HG03103 (cell line): Measurements from ENCODE around the gene TRIM45.
A peak's percentile ranks its signal among the peaks of the same experiment; 100 is the strongest.
"Not testable (repeated sequence)": the region's sequence is repeated elsewhere in the genome, so short reads cannot be mapped to it uniquely, and the experiment has no call there.

Experiments
- ATAC-seq: cut with Tn5 transposase; IDR thresholded peaks from one replicate; pipeline ENCODE4 v1.9.1; 2021; ENCODE audit warnings: low read depth; ENCODE audit not compliant: unreplicated experiment

The TRIM45 gene

GRCh38 chr1:117135329-117135728 is 13.8 kb upstream of the TRIM45 start:
- ATAC-seq, result no peak

GRCh38 chr1:117130526-117130925 is 9.0 kb upstream of the TRIM45 start:
- ATAC-seq, result no peak

- ATAC-seq, result no peak
These were observed 7.0 kb upstream of the TRIM45 start for GRCh38 chr1:117128323-117129079.

DNA sequence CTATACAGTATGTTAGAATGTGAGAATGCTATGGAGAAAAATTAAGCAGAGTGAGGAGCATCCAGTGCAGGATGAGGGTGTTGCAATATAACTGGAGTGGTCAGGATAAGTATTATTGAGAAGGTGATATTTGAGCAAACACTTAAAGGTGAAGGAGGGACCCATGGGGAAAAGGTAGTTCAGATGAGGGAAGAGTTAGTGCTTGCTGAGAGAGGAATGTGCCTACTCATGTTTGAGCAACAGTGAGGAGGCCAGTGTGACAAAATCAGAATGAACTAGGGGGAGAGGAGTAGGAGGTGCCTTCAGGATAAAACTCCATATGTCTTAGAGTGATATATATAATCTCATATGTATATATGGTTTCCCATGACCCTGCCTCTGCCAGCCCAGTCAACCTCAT is 6.2 kb upstream of the TRIM45 start:
- ATAC-seq, result no peak

- ATAC-seq, result no peak
These were observed 3.1 kb upstream of the TRIM45 start for GRCh38 chr1:117124661-117125060.

- no peak for ATAC-seq
These were observed 1.7 kb upstream of the TRIM45 start for GRCh38 chr1:117123274-117123673.

GRCh38 chr1:117122330-117123025 is 929 bp upstream of the TRIM45 start:
- ATAC-seq, result no peak

GRCh38 chr1:117120774-117121588 is 568 bp downstream of the TRIM45 start:
- ATAC-seq, result peak; percentile 22

GRCh38 chr1:117119144-117119543 is 2.4 kb downstream of the TRIM45 start:
- ATAC-seq, result not testable (repeated sequence)

- no peak for ATAC-seq
These were observed 3.4 kb downstream of the TRIM45 start for GRCh38 chr1:117118137-117118536.

GRCh38 chr1:117117697-117118096 is 3.9 kb downstream of the TRIM45 start:
- no peak for ATAC-seq

- ATAC-seq, result no peak
These were observed 4.8 kb downstream of the TRIM45 start for GRCh38 chr1:117116784-117117130.

GRCh38 chr1:117116090-117116783 is 5.3 kb downstream of the TRIM45 start:
- ATAC-seq, result no peak

GRCh38 chr1:117114877-117115276 is 6.7 kb downstream of the TRIM45 start:
- no peak for ATAC-seq

- no peak for ATAC-seq
These were observed 8.3 kb downstream of the TRIM45 start for GRCh38 chr1:117113199-117113598.

DNA sequence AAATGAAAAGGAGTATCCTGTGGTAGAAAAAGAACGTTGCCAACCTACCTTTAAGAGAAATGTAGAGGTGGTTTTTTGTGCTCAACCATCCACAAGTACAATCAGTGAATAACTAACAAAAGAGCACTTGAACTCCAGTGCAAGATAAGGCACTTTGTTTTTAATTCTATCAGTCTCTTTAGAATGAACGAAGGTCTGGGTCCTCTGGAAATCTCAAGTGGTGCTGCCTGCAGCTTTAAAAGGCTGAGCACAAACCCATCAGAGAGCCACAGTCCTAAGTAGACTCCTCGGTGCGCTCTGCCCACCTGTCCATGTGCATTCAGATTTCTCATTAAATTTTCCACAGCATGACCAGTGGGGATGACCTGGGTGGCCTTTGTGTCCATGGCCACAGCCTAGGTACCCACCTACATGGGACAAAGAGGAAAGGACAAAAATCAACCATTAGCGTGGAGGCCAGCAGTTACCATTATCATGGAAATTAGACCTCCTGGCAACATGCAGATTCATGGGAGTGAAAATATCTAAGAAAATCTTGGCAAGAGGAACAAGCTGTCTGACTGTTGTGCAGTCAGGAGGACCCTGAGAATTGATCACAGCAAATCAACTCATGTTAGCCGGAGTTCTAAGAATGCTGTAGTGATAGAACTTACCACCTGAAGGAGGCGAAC is 9.4 kb downstream of the TRIM45 start:
- no peak for ATAC-seq

DNA sequence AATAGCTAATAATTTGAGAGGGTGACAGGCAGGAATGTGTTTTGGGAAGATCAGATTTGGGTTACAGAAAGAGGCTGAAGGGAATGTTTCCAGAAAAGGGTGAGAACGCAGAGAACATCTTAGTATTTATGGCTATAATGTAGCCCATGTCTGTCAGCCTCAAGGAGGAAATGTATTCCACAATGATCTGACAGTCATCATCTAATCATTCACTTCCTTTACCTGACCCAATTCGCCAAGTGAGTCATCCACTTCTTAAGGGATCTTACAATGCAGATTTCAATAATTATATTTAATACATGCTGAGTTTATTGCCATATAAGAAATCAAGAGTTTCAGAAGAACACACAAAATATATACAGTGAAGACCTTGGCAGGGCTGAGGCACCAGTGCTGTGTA is 10.8 kb downstream of the TRIM45 start:
- ATAC-seq, result no peak

DNA sequence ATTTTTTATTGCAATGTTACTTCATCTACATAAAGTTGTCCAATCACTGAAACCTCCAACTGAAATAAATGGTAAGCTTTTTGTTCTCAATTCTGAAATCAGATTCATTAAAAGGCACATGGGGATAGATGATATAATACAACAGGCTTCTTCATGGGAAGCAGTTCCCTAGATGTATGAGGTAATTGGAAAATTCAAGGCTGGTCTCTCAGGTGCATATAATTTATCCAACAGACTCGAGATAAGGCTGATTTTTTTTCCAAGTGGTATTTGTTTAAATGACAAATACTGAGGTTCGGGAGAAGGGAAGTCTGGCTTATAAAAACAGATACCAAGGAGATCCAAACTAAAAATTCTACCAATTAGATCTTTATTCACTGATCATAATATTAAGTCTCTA is 14.2 kb downstream of the TRIM45 start:
- ATAC-seq, result no peak

GRCh38 chr1:117106478-117106877 is 15.1 kb downstream of the TRIM45 start:
- no peak for ATAC-seq

- no peak for ATAC-seq
These were observed 15.8 kb downstream of the TRIM45 start for GRCh38 chr1:117105722-117106121.
